Activated T-cell treated with anti-CD3 and anti-CD28 coated beads for 1 hour (primary cell): ENCODE measurements around the gene ACTN4.

ENCODE experiments used
- DNase-seq: peaks from one replicate; pipeline ENCODE4 v3.0.0-alpha.2; 2020; ENCODE audit warnings: low read depth

Gene ACTN4

GRCh38 chr19:38695832-38696728 is 48.6 kb downstream of the ACTN4 start:
- DNase-seq, result no peak

GRCh38 chr19:38696729-38697055 is 49.2 kb downstream of the ACTN4 start:
- no peak for DNase-seq

GRCh38 chr19:38697197-38697596 is 49.7 kb downstream of the ACTN4 start:
- DNase-seq, result no peak

GRCh38 chr19:38697641-38698071 is 50.2 kb downstream of the ACTN4 start:
- DNase-seq, result no peak

- DNase-seq, result no peak
Observed at GRCh38 chr19:38698225-38699026, 51.0 kb downstream of the ACTN4 start.

- DNase-seq, result no peak
Observed at GRCh38 chr19:38699027-38699346, 51.5 kb downstream of the ACTN4 start.

- DNase-seq, result no peak
Observed at GRCh38 chr19:38699647-38700349, 52.3 kb downstream of the ACTN4 start.

DNA sequence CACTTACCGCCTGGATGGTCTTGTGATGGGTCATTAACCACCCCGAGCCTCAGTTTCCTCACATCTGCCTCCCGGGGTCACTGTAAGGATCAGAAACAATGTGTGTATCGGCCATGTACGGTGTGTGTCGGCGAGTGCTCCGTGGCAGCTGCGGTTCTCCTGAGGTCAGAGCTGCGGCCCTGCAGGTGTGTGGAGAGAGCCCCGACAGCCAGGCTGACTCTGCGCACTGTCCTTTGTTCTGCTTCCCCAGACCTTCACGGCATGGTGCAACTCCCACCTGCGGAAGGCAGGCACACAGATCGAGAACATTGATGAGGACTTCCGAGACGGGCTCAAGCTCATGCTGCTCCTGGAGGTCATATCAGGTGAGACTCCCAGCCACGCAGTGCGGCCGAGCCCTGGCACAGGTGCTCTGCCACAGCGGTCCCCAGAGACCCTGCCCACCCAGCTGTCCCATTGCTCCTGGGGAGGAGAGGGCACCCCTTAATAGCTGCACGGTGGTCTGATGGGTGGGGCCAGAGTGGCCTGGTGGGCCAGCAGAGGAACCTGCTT is 53.0 kb downstream of the ACTN4 start:
- no peak for DNase-seq

DNA sequence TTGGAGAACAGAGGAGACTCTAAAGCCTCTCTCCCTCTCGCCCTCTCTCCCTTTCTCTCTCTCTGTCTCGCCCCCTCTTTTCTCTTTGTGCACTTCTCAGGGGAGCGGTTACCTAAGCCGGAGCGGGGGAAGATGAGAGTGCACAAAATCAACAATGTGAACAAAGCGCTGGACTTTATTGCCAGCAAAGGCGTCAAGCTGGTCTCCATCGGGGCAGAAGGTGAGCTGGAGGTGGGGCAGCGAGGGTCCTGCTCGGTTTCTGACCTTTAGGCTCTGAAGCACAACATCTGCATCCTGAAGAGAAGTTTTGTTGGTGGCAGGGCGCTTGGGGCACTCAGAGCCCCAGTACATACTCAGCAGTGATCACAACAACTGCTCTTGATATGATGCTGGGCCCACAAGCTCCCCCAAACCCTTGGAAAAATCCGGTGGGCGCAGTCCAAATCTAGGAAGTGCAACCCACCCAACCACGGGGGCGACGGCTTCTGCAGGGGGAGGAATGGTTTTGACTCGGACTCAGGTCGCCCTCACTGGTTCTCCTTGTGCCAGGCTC is 53.5 kb downstream of the ACTN4 start:
- DNase-seq, result no peak

DNA sequence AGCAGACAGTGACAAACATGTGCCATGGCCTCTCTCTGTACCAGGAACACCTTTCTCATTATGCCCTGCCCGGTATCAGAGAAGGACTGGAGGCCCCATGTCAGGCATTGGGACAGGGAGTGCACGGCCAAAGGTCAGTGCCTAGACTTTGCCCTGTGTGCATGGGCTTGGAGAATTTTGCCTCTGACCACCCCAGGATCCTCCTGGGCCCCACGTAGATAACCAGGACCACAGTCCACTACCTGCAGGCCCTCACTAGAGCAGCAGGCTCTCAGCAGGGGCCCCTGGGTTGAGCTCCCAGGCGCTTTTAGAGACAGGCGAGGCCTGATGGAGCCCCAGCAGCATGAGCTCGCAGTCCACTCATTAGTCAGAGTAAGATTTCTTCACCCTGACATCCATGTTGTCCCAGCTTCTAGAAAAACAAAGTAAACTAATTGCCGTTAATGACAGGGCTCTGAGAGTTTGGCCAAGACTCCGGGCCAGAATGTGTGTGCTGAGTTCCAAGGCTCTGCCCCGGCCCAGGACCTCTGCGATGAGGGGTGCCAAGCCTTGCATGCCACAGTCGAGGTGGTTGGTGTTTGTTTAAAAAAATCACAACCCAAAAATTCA is 54.1 kb downstream of the ACTN4 start:
- no peak for DNase-seq

DNA sequence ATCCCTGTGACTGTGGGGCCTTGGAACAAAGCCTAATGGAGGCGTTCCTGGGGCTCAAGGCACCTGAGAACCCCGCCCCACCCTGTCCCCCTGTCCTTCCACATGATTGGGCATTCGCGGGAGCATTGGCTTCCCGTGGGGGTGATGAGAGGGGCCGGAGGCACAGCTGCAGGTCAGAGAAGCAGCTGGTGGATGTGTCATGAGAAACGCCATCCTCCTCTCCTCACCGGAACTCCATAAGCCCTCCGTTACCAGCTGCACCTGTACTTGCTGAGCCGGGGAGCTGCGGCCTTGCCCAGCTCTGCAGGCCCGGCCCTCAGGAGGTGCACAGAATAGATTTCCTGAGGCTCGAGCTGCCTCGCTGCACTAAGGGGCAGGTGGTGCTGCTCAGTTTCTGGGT is 54.8 kb downstream of the ACTN4 start:
- no peak for DNase-seq

GRCh38 chr19:38703509-38703908 is 56.1 kb downstream of the ACTN4 start:
- no peak for DNase-seq

- no peak for DNase-seq
Observed at GRCh38 chr19:38704488-38705026, 57.1 kb downstream of the ACTN4 start.

DNA sequence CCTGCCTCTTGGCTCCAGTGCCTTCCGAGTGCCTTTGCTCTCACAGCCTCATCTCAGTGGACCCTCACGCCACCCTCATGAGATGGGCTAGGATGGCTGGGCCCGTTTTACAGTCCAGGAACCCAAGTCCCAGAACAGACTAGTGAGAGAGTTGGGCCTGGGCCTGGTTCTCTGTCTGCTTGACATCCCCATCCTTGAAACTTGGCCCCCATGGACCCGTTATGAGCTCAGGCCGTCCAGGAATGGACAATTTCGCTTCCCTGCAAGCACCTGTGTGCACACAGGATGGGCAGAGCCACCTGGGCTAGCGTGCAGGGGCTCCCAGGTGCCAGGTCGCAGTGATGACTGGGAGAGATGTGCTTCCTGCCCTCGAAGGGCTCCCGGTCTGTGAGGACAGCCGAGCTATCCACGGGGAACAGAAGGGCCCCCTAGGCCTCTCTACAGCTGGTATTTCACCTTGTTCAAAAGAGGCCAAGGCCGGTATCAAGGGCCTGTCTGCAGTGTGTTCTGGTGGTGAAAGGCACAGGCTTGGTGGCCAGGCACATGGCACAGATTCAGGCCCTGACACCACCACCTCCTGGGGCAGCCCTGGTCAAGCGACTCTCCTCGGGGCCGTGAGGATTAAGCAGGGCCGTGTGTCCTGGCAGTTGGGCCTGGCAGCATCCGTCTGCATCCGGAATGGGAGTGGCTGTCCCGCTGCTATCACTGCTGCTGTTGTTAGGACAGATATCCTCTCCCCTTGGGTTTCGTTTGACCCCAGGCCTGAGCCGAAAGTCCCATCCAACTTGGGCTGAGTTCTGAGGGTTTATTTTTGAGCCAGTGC is 58.0 kb downstream of the ACTN4 start:
- no peak for DNase-seq

GRCh38 chr19:38706792-38707511 is 59.5 kb downstream of the ACTN4 start:
- no peak for DNase-seq

DNA sequence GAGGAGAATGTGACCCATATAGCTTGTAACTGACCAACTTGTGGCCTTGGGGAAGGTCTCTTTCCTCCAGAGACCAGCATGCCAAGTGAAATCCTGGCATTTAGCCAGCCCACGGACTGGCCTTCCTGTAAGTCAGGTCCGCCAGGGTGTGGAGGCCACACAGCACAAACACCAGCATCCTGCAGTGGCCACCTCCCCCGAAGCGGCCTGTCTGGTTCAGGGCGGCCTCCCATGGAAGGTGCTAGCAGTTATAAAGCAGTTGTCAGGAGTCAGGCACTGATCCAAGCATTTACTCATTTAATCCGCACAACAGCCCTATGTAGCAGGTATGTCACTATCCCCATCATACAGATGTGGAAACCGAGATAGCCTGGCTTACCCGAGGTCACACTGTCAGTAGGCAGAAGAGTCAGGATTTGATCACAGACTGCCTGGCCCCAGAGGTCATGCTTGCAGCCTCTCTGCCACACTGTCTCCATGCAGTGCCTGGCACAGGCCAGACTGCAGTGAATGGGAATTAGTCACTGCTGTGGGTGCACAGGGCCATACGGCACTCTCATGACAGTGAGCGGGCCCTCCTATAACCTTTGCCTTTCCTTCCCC is 60.2 kb downstream of the ACTN4 start:
- DNase-seq, result no peak

- DNase-seq, result no peak
Observed at GRCh38 chr19:38708413-38709024, 61.1 kb downstream of the ACTN4 start.

GRCh38 chr19:38709119-38709518 is 61.7 kb downstream of the ACTN4 start:
- DNase-seq, result no peak
